Mucosa of descending colon (tissue), 3 donors: ENCODE measurements around the gene KIAA0040. TPM values are rescaled to one million over a fixed set of nuclear protein-coding genes. Genes with fewer than 3 reads are reported as not detected.
A peak's percentile ranks its signal among the peaks of the same experiment; 100 is the strongest.

Source experiments
- ATAC-seq: fragments of 200-7000 bp; cut with Tn5 transposase; one replicate; pipeline ENCODE4 v1.9.1; 2020; ENCODE audit warnings: mild to moderate bottlenecking, moderate library complexity
- DNase-seq, 3 donors: peaks; one replicate each; pipeline ENCODE4 v3.0.0-alpha.2; 2020
- H3K36me3 ChIP-seq: fragments of 200-600 bp; one replicate; pipeline ENCODE4 v1.8.0; 2021; ENCODE audit warnings: low read depth, mild to moderate bottlenecking
- H3K4me1 ChIP-seq: fragments of 200-600 bp; one replicate; pipeline ENCODE4 v1.8.0; 2021; ENCODE audit warnings: low read depth, mild to moderate bottlenecking
- H3K4me3 ChIP-seq: fragments of 200-600 bp; one replicate; pipeline ENCODE4 v1.8.0; 2021; ENCODE audit warnings: mild to moderate bottlenecking
- H3K9me3 ChIP-seq: fragments of 200-600 bp; one replicate; pipeline ENCODE4 v1.8.0; 2021; ENCODE audit warnings: mild to moderate bottlenecking
- intact Hi-C, 2 donors: fragments of 100-400 bp; cut with DNase I in 1 of 2; cut with micrococcal nuclease in 1 of 2; formaldehyde crosslinking; loops; one replicate each; pipeline versions ENCODE4 v1.11.0 to v1.11.1; 2022; cut with DNase I, micrococcal nuclease
- total RNA-seq, 3 donors: library from RNA; stranded (reverse); fragmentation: NEBNext Ultra II Directional in 2 of 3; extraction: Animal tissue kit (Norgen Biotek cat#: 25700) in 2 of 3; gene quantifications; one replicate each; pipeline versions ENCODE4 v1.2.1 to v1.2.4, GENCODE V29; 2021 to 2023
- TF ChIP-seq, protein P1 (sequence below): fragments of 200-600 bp; IDR thresholded peaks from one replicate; pipeline ENCODE4 v1.8.0; 2022; ENCODE audit warnings: antibody characterized with exemption, mild to moderate bottlenecking
- donor health status: DM: no; HTN: no; CAD: no; lungs with moderate emphysema.
- donor health status: DM: no; HTN: no; CAD: no.
- donor health status: DM: no; HTN: yes; CAD: no.

The KIAA0040 gene
- total RNA-seq, 3 donors from 2014 or later: 13.3 to 18.8 (median 13.3) TPM

- TF ChIP-seq, protein P1, sequence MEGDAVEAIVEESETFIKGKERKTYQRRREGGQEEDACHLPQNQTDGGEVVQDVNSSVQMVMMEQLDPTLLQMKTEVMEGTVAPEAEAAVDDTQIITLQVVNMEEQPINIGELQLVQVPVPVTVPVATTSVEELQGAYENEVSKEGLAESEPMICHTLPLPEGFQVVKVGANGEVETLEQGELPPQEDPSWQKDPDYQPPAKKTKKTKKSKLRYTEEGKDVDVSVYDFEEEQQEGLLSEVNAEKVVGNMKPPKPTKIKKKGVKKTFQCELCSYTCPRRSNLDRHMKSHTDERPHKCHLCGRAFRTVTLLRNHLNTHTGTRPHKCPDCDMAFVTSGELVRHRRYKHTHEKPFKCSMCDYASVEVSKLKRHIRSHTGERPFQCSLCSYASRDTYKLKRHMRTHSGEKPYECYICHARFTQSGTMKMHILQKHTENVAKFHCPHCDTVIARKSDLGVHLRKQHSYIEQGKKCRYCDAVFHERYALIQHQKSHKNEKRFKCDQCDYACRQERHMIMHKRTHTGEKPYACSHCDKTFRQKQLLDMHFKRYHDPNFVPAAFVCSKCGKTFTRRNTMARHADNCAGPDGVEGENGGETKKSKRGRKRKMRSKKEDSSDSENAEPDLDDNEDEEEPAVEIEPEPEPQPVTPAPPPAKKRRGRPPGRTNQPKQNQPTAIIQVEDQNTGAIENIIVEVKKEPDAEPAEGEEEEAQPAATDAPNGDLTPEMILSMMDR: no peak
- Histone ChIP-seq H3K4me1 (peaks cover 12% of the 10 kb centered on the region), H3K9me3 (no peaks in the 10 kb centered on the region), H3K36me3 (no peaks in the 10 kb centered on the region), H3K4me3 (no peak overlapping the region)
- ATAC-seq: no peak
- intact Hi-C loops: no loop called here
- DNase-seq: no peak
Measured at GRCh38 chr1:175195281-175195680, 2.7 kb upstream of the KIAA0040 start.

DNA sequence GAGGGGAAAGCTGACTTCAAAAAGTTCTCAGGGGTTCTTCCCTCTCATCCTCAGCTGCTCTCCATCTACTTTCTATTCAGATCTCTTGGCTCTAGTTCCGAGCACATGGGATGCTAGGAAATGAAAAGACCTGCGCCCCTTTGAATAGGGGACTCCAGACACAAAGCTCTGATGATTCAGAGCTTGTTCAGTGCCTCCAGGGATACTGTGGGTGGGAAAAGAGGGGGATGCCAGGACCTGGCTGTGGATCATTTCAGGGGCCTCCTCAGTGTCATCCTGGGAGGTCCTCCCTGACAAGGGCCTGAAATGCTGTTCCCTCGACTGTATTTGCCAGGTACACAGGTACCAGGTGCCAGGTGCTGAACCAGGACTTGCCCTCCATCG is 943 bp upstream of the KIAA0040 start:
- DNase-seq (peak in 1 of 3 donors; percentile 36), ATAC-seq (no peak)
- no peaks in the 10 kb centered on the region for H3K9me3 ChIP-seq
- TF ChIP-seq, protein P1: no peak
- peaks cover 12% of the 10 kb centered on the region for H3K4me1 ChIP-seq
- H3K4me3 ChIP-seq: no peak overlapping the region
- intact Hi-C loops: no loop called here
- H3K36me3 ChIP-seq: no peaks in the 10 kb centered on the region

GRCh38 chr1:175192111-175192629 is 406 bp downstream of the KIAA0040 start:
- intact Hi-C loops: no loop called here
- DNase-seq (peak; percentile 71 to 86 (median 75)), ATAC-seq (peak; percentile 60)
- Histone ChIP-seq H3K9me3 (no peaks in the 10 kb centered on the region), H3K4me1 (peaks cover 12% of the 10 kb centered on the region), H3K36me3 (no peaks in the 10 kb centered on the region), H3K4me3 (peak overlapping the region; percentile 35)
- TF ChIP-seq, protein P1: no peak

DNA sequence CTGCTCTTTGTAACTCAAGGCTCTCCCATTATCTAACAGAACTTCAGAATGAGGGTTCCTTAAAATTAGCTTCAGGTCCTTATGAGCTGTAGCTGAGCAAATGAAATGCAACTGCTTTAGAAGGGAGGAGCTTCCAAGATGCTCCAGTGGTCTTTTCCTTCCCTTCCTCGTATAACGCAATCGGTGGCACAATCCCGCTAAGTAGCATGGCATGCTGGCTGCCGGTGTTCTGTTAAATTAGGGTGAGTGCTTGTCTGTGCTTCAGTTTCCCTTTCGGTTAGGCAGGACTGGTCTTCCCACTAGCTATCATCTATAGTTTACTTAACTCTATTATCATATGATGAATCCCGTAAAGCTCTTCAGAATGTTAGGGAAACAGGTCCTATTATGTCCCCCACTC is 917 bp downstream of the KIAA0040 start:
- intact Hi-C loops: no loop called here
- DNase-seq: peak in 2 of 3 donors; percentile 38 to 51
- TF ChIP-seq, protein P1: no peak
- H3K4me3 ChIP-seq: peak overlapping the region; percentile 35
- H3K36me3 ChIP-seq: no peaks in the 10 kb centered on the region
- H3K4me1 ChIP-seq: peaks cover 12% of the 10 kb centered on the region
- ATAC-seq: peak; percentile 46
- no peaks in the 10 kb centered on the region for H3K9me3 ChIP-seq

- peak in 1 of 3 donors; percentile 57 for DNase-seq
- intact Hi-C loops: no loop called here
- peak; percentile 39 for ATAC-seq
- TF ChIP-seq, protein P1: no peak
- no peaks in the 10 kb centered on the region for H3K36me3 ChIP-seq
- H3K4me1 ChIP-seq: peaks cover 11% of the 10 kb centered on the region
- H3K4me3 ChIP-seq: no peak overlapping the region
- no peaks in the 10 kb centered on the region for H3K9me3 ChIP-seq
Measured at GRCh38 chr1:175188936-175189335, 3.6 kb downstream of the KIAA0040 start.
